NOMO-1 treated with dmso at 0.1 percent for 144 hours (cell line): ENCODE results near the gene FNDC3B.
"Not testable (repeated sequence)": the region's sequence is repeated elsewhere in the genome, so short reads cannot be mapped to it uniquely, and the experiment has no call there.

ENCODE experiments used
- DNase-seq: peaks from one replicate; lab custom pipeline; 2025; ENCODE audit not compliant: unreplicated experiment; lab: John Stamatoyannopoulos, UW

The FNDC3B gene

DNA sequence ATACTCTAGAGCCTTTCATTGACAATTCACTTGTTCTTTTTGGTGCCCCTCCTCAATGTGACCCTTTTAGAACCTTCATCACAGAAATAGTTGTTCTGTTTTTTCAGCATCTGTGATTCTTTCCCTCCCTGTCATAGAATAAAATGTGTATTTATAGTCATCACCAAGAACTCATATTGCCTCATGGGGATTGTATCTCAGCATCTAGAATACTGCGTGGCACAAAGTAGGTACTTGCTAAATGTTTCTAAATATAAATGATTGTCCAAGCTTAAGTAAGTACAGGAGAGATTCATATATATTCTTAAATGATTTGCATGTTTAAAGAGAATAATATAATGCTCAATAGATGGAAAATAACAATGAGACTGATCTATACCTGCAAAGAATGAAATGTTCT, 190.1 kb downstream of the FNDC3B start:
- DNase-seq = no peak

DNA sequence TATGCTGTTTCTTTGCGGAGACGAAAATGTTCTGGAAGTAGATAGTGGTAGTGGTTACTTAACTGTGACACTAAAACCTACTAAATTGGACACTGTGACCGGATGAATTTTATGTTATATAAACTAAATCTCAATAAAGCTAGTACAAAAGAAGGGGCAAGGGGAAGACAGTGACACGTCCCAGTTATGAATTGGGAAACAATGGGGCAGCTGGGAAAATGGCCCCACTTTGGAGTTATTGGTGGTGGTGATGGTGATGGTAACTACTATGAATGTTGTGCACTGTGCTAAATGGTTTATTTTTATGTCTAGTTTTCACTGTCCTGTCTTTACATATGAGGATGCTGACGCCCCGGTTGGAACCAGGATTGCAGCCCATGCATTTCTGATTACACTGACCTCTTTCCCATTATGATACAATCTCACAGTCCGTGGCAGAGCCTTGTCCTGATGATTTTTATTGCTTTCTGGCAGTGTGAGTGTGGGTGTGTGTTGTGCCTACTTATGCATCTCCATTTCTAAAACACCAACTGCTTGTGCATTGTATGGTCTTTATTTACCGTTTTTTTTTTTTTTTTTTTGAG, 192.0 kb downstream of the FNDC3B start:
- no peak for DNase-seq

GRCh38 chr3:172232579-172233212, 193.3 kb downstream of the FNDC3B start:
- DNase-seq = no peak

DNA sequence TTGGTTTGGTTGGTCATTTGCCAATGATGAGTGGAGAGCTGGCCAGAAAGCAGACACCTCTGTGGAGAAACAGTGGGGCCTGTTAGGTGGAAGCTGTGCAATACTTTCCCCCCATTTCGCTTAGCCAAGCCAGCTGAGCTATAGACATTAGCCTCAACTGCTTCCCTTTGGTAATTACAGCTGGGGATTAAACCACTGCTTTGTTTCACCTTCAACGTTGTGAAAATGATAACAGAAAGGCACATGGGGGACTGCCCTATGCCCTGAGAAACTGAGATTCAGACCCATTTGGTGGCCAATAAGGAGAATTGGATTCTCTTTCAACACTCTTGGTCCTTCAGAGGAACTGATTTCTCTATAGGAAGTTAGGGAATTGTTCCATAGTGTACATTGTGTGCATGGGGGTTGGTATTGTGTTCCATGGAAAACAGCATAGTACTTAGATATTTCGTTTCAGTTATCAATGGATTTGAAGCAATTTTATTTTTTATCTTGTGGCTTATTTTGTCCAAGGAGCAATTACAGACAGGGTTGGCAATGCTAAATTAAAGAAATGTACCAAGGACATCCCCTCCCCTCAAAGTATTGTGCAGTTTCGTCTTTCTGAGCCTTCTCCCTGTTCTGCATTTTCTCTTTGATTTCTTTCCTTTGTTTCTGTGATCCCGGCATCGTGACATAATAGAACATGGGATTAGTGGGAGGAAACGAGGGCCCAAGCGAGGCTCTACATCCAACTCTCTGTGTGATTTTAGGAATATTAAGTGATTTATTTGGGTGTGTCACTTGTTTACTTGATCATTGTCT, 194.3 kb downstream of the FNDC3B start:
- DNase-seq = no peak

DNA sequence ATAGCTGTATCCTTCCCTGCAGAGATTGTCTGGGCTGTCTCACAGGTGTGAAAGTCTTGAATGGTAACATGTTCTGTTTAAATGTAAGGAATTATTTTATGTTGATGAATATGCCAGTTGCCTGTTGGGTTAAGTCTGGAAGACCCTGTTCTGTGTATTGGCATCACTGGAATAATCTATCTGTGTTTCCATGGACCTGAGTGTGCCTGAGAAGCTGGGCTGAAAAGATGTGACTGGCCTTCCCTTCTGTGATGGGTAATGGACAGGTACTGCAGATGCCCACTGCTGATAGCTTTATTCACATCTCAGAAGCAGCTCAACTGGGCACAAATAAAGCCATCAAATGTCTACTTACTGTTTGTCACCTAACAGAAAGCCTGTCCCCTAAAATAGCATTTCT, 196.3 kb downstream of the FNDC3B start:
- DNase-seq = no peak

DNA sequence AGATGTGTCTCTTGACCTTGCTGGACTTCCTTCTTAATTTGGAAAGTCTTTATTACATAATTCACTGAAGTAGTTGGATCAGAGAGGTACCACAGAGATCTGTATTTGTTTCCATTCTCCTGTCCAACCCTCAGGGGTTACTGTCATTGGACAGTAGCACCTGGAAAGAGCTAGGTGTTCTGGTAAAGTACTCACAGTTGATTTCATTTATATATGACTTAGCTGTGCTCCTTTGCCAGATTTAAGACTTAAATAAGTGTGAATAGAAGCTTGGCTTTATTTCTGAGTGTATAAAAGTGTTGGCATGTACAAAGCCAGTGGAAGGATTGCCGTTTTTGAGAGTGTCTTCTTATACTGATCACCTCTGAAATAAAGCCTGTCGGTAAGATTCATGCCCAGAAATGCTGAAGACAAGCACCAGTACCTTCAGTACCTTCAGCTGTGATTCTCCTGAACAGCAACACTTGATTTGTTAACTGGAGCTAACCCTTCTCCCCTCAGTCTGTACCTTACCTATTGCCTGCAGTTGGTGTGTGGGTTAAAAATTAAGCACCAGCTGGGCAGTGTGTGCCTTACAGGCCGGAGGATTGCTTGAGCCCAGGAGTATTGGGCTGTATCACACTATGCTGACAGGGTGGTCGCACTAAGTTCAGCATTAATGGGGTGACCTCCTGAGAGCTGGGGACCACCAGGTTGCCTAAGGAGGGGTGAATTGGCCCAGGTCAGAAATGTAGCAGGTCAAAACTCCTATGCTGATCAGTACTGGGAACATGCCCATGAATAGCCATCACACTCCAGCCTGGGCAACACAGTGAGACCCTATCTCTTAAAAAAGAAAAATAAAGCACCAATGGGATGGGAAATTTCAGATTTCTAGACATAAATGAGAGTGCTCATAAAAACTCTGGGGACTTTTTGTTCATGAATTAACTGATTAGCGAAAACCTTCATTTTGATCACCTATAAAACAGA, 197.7 kb downstream of the FNDC3B start:
- no peak for DNase-seq

GRCh38 chr3:172238188-172238587, 198.8 kb downstream of the FNDC3B start:
- DNase-seq = no peak

GRCh38 chr3:172239218-172239790, 199.9 kb downstream of the FNDC3B start:
- no peak for DNase-seq

GRCh38 chr3:172241405-172241804, 202.0 kb downstream of the FNDC3B start:
- DNase-seq = no peak

- not testable (repeated sequence) for DNase-seq
Observed at GRCh38 chr3:172242471-172242870, 203.1 kb downstream of the FNDC3B start.

DNA sequence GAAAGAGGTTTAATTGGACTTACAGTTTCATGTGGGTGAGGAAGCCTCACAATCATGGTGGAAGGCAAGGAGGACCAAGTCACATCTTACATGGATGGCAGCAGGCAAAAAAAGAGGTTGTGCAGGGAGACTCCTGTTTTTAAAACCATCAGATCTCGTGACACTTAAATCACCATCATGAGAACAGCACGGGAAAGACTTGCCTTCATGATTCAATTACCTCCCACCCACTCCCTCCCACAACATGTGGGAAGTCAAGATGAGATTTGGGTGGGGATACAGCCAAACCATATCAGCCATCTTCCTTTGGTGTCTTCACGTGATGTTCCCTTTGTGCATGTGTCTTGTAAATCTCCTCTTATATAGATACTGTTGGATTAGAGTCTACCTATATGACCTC, 204.0 kb downstream of the FNDC3B start:
- DNase-seq = not testable (repeated sequence)

DNA sequence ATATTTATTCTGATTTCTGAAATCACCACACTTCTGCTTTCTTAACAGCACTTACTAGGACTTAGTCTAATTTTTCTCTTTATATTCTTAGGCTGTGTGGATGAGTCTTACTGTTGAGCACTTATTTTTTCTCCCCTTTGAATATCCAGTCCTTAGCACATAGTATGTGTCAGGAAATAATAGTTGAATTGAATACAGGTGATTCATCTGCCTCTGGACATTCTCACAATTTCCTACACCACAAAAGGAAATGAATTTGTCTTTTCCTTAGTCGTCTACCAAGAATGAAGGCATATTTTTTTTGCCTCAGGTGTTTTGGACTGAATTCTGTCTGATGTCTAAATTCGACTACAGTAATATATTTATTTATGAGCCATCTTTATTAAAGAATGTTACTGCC, 204.6 kb downstream of the FNDC3B start:
- DNase-seq = no peak

GRCh38 chr3:172245241-172245640, 205.9 kb downstream of the FNDC3B start:
- DNase-seq = no peak

DNA sequence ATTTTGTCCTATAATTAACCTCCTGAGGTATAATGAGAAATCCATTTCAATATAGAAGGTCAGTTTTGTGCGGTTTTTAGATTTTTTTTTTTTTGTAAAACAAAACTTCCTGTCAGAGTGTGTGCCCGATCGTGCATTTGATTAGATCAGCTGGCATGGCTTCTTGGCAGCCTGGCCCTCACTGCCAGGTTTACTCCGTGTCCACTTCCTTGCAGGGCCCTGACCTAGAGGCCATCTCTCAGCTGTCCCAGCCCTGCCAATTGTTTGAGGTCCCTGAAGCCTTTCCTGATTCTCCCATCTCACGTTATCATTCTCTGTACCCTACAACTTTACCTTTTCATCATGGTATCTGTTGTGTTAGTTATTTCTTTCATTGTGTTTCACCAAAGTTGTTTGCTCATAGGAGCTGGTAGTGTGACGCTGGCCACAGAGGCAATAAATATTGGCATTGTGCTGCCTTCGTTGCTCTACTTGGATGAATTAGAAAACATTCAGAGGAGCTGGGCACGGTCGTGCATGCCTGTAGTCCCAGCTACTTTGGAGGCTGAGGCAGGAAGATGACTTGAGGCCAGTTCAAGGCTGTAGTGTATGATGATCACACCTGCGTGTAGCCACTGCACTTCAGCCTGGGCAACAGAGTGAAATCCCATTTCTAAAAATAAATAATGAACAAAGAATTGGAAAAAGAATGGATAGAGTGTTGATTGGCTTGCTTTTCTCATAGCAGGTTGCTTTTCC, 206.9 kb downstream of the FNDC3B start:
- DNase-seq = no peak

- DNase-seq = no peak
Observed at GRCh38 chr3:172247525-172248274, 208.3 kb downstream of the FNDC3B start.

GRCh38 chr3:172249039-172249438, 209.7 kb downstream of the FNDC3B start:
- no peak for DNase-seq

- DNase-seq = no peak
Observed at GRCh38 chr3:172251211-172251610, 211.8 kb downstream of the FNDC3B start.

DNA sequence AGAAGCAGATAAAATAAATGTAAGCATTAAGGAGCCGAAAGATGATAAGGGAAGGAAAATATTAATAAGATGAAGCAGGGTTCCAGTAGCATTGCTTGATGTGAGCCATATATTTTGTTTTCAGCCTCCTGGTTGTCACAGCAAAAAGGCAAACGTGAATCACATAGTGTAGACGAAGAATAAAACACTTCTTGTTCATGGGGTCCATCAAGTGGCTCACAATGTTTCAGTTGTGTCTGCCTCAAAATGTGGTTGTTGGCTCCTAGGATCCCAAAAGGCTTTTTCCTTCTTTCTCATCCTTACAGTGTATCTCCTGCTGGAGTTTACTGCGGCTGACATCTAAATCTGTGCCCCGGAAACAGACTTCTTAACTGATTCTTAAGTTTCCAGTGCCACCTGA, 213.8 kb downstream of the FNDC3B start:
- DNase-seq = no peak

GRCh38 chr3:172254542-172254941, 215.2 kb downstream of the FNDC3B start:
- DNase-seq = no peak
